ENCODE data around the gene IL19. TPM values are rescaled to one million over a fixed set of nuclear protein-coding genes. Genes with fewer than 3 reads are reported as not detected.

The IL19 gene
- total RNA-seq, 4 donors from 2014 or later = not detected

DNA sequence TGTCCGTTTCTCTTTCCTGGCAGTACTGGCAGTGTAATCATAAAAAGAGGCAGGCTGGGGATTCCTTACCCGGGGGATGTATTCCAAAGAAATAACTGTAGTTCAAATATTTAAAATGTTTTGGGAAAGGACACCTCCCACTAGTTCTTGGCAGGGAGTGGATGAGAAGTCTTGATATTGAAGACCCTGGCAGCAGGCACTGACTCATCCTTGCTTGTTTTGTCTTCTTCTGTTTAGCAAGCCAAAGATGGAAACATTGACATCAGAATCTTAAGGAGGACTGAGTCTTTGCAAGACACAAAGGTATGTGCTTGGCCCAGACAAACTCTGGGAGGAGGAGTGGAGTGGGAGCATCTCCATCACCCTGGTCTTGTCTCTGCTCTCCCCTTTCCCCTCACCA, 95.5 kb downstream of the IL19 start:
- no peak overlapping the region for H3K4me3 ChIP-seq (ENCODE audit: low read depth, poor library complexity, severe bottlenecking)
- WGBS, 2 donors = 35 to 46% methylated on average over 2 of the region's 2 CpGs
- DNase-seq (ENCODE audit: low spot score in 2 of 2) = no peak
- intact Hi-C loops (cut with DNase I; ENCODE audit: low total_unique reads) = no loop called here
- no peak for TF ChIP-seq POLR2A (IDR thresholded peaks at IDR 0.05)
- TF ChIP-seq, protein P1, sequence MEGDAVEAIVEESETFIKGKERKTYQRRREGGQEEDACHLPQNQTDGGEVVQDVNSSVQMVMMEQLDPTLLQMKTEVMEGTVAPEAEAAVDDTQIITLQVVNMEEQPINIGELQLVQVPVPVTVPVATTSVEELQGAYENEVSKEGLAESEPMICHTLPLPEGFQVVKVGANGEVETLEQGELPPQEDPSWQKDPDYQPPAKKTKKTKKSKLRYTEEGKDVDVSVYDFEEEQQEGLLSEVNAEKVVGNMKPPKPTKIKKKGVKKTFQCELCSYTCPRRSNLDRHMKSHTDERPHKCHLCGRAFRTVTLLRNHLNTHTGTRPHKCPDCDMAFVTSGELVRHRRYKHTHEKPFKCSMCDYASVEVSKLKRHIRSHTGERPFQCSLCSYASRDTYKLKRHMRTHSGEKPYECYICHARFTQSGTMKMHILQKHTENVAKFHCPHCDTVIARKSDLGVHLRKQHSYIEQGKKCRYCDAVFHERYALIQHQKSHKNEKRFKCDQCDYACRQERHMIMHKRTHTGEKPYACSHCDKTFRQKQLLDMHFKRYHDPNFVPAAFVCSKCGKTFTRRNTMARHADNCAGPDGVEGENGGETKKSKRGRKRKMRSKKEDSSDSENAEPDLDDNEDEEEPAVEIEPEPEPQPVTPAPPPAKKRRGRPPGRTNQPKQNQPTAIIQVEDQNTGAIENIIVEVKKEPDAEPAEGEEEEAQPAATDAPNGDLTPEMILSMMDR (IDR thresholded peaks at IDR 0.05) = no peak

DNA sequence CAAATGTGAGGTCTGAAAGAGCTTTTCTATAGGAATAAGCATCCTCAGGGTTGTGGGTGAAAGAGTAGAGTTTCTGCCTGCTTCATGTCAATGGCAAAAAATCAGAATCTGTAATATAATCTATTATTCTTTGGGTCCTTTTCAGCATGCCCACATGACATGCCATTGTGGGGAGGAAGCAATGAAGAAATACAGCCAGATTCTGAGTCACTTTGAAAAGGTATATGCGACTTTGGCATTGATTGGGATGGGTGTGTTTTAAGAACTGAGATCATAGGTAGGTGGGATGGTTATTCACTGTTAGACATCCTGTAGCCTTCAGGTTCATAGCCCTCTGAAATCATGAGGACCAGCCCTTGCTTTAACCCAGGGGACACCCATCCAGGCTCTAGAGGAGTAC, 96.7 kb downstream of the IL19 start:
- 68 to 70% methylated on average over 1 of the region's 1 CpG for WGBS, 2 donors
- intact Hi-C loops (cut with DNase I; ENCODE audit: low total_unique reads) = no loop called here
- no peak for TF ChIP-seq POLR2A (IDR thresholded peaks at IDR 0.05)
- TF ChIP-seq, protein P1 (IDR thresholded peaks at IDR 0.05) = no peak

DNA sequence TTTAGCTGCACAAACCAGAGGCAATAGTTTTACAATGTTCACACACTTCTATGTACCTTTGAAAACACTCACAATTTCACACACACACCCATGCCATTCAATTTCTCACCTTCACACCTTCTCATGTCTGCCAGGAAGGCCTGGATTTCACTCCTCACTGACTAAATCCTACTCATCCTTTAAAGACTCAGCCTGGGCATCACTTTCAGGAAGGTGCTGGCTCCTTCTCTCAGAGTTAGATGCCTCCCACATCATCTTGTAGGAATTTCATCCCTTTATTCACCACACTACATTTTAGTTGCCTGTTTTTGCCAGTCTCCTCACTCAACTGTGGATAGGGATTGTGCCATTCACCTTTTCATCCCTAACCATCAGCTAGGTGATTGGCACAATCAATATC, 97.1 kb downstream of the IL19 start:
- intact Hi-C loops (cut with DNase I; ENCODE audit: low total_unique reads) = no loop called here
- no peak overlapping the region for H3K4me3 ChIP-seq (ENCODE audit: low read depth, poor library complexity, severe bottlenecking)
- no peak for TF ChIP-seq POLR2A (IDR thresholded peaks at IDR 0.05)
- TF ChIP-seq, protein P1 (IDR thresholded peaks at IDR 0.05) = no peak
- no peak for DNase-seq (ENCODE audit: low spot score in 2 of 2)

More for the DNA sequence above, 96.7 kb downstream of the IL19 start:
- no peak for DNase-seq (ENCODE audit: low spot score in 2 of 2)
- no peak overlapping the region for H3K4me3 ChIP-seq (ENCODE audit: low read depth, poor library complexity, severe bottlenecking)

DNA sequence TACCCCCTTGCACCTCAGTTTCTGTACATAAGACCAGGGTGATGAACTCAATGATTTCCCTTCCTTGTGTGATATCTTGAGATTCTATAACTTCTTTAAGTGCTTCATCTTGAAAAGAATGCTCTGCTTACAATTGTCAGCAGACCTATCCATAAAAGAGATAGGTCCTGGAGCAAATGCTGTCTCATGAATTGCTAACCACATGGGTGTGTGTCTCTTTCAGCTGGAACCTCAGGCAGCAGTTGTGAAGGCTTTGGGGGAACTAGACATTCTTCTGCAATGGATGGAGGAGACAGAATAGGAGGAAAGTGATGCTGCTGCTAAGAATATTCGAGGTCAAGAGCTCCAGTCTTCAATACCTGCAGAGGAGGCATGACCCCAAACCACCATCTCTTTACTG, 97.7 kb downstream of the IL19 start:
- intact Hi-C loops (cut with DNase I; ENCODE audit: low total_unique reads) = no loop called here
- no peak overlapping the region for H3K4me3 ChIP-seq (ENCODE audit: low read depth, poor library complexity, severe bottlenecking)
- WGBS, 2 donors = 65 to 67% methylated on average over 1 of the region's 1 CpG
- no peak for DNase-seq (ENCODE audit: low spot score in 2 of 2)
- no peak for TF ChIP-seq POLR2A (IDR thresholded peaks at IDR 0.05)
- TF ChIP-seq, protein P1 (IDR thresholded peaks at IDR 0.05) = no peak

DNA sequence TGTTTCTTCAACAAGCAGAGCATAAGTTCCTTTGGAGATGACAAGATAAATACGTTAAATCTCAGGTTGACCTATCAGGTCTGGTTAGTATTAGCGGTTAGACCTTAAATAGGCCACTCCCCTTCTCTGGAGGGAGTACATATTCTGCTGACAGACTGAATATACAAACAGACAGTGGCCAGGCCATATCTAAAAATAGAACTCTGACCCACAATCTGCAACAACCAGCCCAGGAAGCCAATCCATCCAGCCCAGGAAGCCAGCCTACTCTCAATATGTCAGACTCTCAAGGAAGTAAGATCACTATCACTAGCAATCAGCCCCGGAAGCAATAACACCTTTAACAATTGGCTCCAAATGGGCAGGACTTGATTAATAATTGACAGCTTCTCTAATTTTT, 101.6 kb downstream of the IL19 start:
- TF ChIP-seq, protein P1 (IDR thresholded peaks at IDR 0.05) = no peak
- no peak for TF ChIP-seq POLR2A (IDR thresholded peaks at IDR 0.05)
- intact Hi-C loops (cut with DNase I; ENCODE audit: low total_unique reads) = no loop called here
- 86% methylated on average over 3 of the region's 3 CpGs for WGBS, 2 donors
- no peak for DNase-seq (ENCODE audit: low spot score in 2 of 2)
- no peak overlapping the region for H3K4me3 ChIP-seq (ENCODE audit: low read depth, poor library complexity, severe bottlenecking)

DNA sequence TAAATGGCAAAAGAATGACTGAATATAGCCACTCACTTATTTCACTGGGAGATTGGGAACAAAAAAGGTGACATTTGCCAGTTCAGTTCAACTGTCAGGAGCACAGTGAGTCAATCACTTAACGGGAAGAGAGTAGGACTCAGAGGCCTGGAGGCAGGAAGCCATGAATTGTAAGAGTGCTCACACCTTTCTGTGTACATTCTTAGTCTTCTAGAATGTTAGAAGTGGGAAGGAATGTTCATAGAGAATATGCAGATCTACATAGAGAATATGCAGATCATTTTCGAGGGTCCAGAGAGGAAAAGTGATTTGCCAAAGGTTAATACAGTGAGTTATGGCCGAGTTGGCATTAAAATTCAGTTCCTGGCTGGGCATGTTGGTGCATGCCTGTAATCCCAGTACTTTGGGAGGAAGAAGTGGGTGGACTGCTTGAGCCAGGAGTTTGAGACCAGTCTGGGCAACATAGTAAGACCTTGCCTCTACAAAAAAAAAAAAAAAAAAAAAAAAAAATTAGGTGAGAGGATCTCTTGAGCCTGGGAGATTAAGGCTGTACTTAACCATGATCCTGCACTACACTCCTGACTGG, 103.1 kb downstream of the IL19 start:
- 54 to 60% methylated on average over 3 of the region's 3 CpGs for WGBS, 2 donors
- TF ChIP-seq, protein P1 (IDR thresholded peaks at IDR 0.05) = no peak
- no peak for TF ChIP-seq POLR2A (IDR thresholded peaks at IDR 0.05)
- DNase-seq (ENCODE audit: low spot score in 2 of 2) = no peak
- intact Hi-C loops (cut with DNase I; ENCODE audit: low total_unique reads) = no loop called here
- no peak overlapping the region for H3K4me3 ChIP-seq (ENCODE audit: low read depth, poor library complexity, severe bottlenecking)

Data from lower leg skin (tissue), 4 donors.